ENCODE results near the gene GIGYF1. TPM values are rescaled to one million over a fixed set of nuclear protein-coding genes. Genes with fewer than 3 reads are reported as not detected.

Gene GIGYF1, protein sequence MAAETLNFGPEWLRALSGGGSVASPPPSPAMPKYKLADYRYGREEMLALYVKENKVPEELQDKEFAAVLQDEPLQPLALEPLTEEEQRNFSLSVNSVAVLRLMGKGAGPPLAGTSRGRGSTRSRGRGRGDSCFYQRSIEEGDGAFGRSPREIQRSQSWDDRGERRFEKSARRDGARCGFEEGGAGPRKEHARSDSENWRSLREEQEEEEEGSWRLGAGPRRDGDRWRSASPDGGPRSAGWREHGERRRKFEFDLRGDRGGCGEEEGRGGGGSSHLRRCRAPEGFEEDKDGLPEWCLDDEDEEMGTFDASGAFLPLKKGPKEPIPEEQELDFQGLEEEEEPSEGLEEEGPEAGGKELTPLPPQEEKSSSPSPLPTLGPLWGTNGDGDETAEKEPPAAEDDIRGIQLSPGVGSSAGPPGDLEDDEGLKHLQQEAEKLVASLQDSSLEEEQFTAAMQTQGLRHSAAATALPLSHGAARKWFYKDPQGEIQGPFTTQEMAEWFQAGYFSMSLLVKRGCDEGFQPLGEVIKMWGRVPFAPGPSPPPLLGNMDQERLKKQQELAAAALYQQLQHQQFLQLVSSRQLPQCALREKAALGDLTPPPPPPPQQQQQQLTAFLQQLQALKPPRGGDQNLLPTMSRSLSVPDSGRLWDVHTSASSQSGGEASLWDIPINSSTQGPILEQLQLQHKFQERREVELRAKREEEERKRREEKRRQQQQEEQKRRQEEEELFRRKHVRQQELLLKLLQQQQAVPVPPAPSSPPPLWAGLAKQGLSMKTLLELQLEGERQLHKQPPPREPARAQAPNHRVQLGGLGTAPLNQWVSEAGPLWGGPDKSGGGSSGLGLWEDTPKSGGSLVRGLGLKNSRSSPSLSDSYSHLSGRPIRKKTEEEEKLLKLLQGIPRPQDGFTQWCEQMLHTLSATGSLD (N-terminal part only)
- 4.4 and 5.2 TPM in 2 replicates for polyA plus RNA-seq (2011; rRNA removed)
- polyA minus RNA-seq (2011; rRNA and poly(A)+ RNA removed) = 4.7 and 5.4 TPM in 2 replicates

DNA sequence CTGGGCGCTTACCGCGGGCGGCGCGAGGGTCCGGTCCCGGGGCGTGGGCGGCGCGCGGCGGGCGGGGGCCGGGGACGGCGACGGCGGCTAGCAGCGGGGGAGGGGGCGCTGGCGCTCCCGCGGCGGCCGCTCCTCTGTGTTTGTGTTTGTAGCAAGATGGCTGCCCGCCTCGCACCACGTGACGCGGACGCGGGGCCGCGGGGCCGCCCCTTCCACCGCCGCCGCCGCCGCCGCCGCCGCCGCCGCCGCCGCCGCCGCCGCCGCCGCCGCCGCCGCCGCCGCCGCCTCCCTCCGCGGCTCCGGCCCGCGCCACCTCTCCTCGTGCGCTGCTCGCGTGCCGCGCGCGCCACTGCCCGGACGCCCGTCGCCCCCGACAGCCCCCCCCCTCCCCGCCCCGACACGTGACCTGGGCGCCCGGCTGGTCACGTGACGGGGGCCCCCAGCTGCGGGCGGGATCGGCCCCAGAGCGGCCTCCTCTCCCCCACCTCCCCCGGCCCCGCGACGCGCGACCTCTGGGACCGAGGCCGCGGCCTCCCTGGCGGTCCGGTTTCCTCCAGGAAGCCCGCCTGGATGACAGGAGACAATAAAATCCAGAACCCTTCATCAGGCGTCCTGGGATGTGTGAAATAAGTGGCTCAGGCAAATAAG lies at the start of gene GIGYF1:
TSS of gene GIGYF1 (minus strand) at position 153 of the 648 bp plus-strand sequence. CDS start 6,012 bp downstream, outside the sequence.
- ChIA-PET CTCF (interaction anchor here (2.8 kb wide), 1 partner anchor 11 kb away, joined by 13 read pairs; the partner anchor contains the start of gene POP7), POLR2A (interaction anchor here (0.6 to 1.8 kb wide), 2 partner anchors 12 to 194 kb away, joined by 3 to 19 read pairs; partner anchors contain the start of gene POP7)

DNA sequence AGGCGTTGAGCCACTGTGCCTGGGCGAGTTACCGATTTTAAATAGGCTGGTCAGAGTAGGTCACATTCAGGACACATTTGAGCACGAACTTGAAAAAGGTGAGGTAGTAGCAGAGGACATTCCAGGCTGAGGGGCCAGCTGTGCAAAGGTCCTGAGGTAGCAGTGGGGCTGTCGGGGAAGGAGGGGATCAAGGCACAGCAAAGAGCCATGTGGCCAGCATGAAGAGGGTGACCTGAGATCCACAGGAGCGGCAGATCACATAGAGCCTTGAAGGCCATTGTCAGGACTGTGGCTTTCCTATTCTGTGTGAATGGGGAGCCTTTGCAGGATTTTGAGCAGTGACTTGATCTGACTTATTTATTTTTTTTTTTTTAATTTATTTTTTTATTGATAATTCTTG lies 45.9 kb upstream of the GIGYF1 start:
- TF ChIP-seq, protein P1, sequence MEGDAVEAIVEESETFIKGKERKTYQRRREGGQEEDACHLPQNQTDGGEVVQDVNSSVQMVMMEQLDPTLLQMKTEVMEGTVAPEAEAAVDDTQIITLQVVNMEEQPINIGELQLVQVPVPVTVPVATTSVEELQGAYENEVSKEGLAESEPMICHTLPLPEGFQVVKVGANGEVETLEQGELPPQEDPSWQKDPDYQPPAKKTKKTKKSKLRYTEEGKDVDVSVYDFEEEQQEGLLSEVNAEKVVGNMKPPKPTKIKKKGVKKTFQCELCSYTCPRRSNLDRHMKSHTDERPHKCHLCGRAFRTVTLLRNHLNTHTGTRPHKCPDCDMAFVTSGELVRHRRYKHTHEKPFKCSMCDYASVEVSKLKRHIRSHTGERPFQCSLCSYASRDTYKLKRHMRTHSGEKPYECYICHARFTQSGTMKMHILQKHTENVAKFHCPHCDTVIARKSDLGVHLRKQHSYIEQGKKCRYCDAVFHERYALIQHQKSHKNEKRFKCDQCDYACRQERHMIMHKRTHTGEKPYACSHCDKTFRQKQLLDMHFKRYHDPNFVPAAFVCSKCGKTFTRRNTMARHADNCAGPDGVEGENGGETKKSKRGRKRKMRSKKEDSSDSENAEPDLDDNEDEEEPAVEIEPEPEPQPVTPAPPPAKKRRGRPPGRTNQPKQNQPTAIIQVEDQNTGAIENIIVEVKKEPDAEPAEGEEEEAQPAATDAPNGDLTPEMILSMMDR (IDR thresholded peaks at IDR 0.05; ENCODE audit: low read depth, low read length) = no peak
- ChIA-PET CTCF (interaction anchor here (0.5 kb wide), 1 partner anchor 338 kb away, joined by 4 read pairs; no protein-coding TSS in a partner anchor), POLR2A (no interaction called here)
- no peak for DNase-seq (ENCODE audit: low read depth, low spot score)
- H3K27ac ChIP-seq (ENCODE audit: low read depth, low read length) = no peak overlapping the region
- no peaks in the 10 kb centered on the region; the same call in 1 of the 2 replicates for H3K9me3 ChIP-seq (ENCODE audit: control insufficient read depth, insufficient read depth, low read length)
- H3K27me3 ChIP-seq (ENCODE audit: control insufficient read depth, insufficient read depth, low read length) = peaks cover 12% of the 10 kb centered on the region
- no peak overlapping the region for H3K4me3 ChIP-seq (ENCODE audit: low read depth, low read length)

More for the DNA sequence above, at the start of gene GIGYF1:
- Histone ChIP-seq H3K27me3 (ENCODE audit: control insufficient read depth, insufficient read depth, low read length) (peaks cover 2% of the 10 kb centered on the region), H3K27ac (ENCODE audit: low read depth, low read length) (peak within 1 kb of the TSS; percentile 11), H3K4me3 (ENCODE audit: low read depth, low read length) (peak within 1 kb of the TSS; percentile 80), H3K9me3 (ENCODE audit: control insufficient read depth, insufficient read depth, low read length) (0 out of 2 replicates have a peak, but pooled peaks cover 4% of the 10 kb centered on the region)
- TF ChIP-seq, protein P1 (IDR thresholded peaks at IDR 0.05; ENCODE audit: low read depth, low read length) = no peak
- DNase-seq (ENCODE audit: low read depth, low spot score) = no peak

DNA sequence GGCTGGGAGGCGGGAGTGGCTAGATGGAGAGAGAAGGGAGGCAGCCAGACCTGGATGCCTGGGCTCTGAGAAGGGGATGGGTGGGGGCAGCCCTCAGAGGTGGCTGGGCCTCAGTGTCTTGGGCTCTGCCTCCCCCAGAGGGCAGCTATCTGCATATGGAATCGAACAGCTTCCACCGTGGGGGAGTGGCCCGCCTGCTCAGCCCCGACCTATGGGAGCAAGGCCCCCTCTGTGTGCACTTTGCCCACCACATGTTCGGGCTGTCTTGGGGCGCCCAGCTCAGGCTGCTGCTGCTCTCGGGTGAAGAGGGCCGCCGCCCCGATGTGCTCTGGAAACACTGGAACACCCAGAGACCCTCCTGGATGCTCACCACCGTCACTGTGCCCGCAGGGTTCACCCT lies 42.6 kb upstream of the GIGYF1 start:
- Histone ChIP-seq H3K4me3 (ENCODE audit: low read depth, low read length) (no peak overlapping the region), H3K27ac (ENCODE audit: low read depth, low read length) (no peak overlapping the region), H3K9me3 (ENCODE audit: control insufficient read depth, insufficient read depth, low read length) (no peaks in the 10 kb centered on the region; the same call in 1 of the 2 replicates), H3K27me3 (ENCODE audit: control insufficient read depth, insufficient read depth, low read length) (peaks cover 20% of the 10 kb centered on the region)
- TF ChIP-seq, protein P1 (IDR thresholded peaks at IDR 0.05; ENCODE audit: low read depth, low read length) = no peak
- POLR2A ChIA-PET = no interaction called here
- CTCF ChIA-PET = no interaction called here
- no peak for DNase-seq (ENCODE audit: low read depth, low spot score)

DNA sequence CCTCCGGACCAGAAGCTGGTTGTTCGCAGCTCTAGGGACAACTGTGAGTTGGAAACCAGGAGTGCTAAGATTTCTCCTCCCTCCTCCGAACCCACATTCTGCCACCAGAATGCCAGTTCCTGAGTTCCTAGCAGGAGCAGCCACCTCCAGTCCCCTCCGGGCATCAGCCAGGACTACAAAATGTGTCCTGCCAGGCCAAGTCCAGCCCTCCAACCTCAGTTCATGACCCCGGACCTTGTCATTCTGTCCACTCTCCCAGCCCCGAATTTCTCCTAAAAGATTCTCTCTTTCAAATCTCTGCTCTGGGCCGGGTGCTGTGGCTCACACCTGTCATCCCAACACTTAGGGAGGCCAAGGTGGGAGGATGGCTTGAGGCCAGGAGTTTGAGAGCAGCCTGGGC lies 41.7 kb upstream of the GIGYF1 start:
- DNase-seq (ENCODE audit: low read depth, low spot score) = no peak
- ChIA-PET POLR2A (no interaction called here), CTCF (interaction anchor here (0.5 to 1.4 kb wide), 3 partner anchors 30 to 114 kb away, joined by 3 to 4 read pairs (median 4); partner anchors contain the start of gene POP7)
- TF ChIP-seq, protein P1 (IDR thresholded peaks at IDR 0.05; ENCODE audit: low read depth, low read length) = no peak
- no peaks in the 10 kb centered on the region; the same call in 1 of the 2 replicates for H3K9me3 ChIP-seq (ENCODE audit: control insufficient read depth, insufficient read depth, low read length)
- H3K27ac ChIP-seq (ENCODE audit: low read depth, low read length) = no peak overlapping the region
- no peak overlapping the region for H3K4me3 ChIP-seq (ENCODE audit: low read depth, low read length)
- peaks cover 20% of the 10 kb centered on the region for H3K27me3 ChIP-seq (ENCODE audit: control insufficient read depth, insufficient read depth, low read length)

Measured in AG04450 (cell line).